A549 treated with DMSO at 1 μM for 4 hours (cell line): ENCODE measurements around the gene SMPD2. TPM values are rescaled to one million over a fixed set of nuclear protein-coding genes. Genes with fewer than 3 reads are reported as not detected.

Experiments used
- total RNA-seq: library from RNA; stranded (reverse); fragments of 200-300 nt; extraction: Qiagen RNA extraction; gene quantifications from 5 replicates; pipeline ENCODE4 v1.2.3, GENCODE V29; 2022; ENCODE audit warnings: low read depth

SMPD2 gene, protein sequence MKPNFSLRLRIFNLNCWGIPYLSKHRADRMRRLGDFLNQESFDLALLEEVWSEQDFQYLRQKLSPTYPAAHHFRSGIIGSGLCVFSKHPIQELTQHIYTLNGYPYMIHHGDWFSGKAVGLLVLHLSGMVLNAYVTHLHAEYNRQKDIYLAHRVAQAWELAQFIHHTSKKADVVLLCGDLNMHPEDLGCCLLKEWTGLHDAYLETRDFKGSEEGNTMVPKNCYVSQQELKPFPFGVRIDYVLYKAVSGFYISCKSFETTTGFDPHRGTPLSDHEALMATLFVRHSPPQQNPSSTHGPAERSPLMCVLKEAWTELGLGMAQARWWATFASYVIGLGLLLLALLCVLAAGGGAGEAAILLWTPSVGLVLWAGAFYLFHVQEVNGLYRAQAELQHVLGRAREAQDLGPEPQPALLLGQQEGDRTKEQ
- total RNA-seq = 11.2 to 16.5 TPM (median 15.6 TPM) in 5 replicates

GRCh38 chr6:109440331-109441068 is at the start of gene SMPD2, which contains the start of gene PPIL6:
TSS of gene SMPD2 (plus strand) at chr6:109440724. CDS start at chr6:109441122, 398 bp downstream.
TSS of gene PPIL6 (minus strand) at chr6:109440628. CDS start at chr6:109440590, 38 bp downstream.

DNA sequence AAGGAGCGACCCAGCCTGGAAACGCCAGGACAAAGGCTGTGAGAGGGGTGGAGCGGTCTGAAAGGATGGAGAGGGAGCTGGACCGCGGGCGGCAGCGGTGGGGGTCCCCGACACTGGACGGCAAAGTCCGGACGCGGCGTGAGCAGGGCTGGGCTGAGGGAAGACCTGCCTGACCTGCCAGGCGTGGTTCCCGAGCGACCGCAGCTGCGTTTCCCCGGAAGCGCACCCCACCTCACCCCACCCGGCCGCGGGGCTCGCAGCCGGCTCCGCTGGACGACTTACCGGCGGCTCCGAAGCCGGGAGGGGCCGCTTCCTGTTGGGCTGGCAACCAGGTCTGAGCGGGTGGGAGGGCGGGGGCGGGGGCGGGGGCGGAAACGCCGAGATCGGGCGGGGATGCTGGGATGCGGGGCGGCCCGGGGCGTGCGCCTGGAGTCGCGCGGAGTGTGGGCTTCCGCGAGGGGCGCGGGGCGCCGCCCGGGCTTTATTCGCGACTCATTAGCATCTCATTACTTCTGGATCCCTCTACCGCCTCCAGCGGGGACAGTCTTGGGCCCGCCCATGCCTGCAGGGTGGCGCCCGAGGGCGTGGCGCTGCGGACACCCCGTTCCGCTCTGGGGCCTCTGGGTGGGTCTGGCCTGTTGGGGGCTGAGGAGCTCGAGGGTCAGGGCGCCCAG is 15.1 kb downstream of the SMPD2 start, which contains the start of gene MICAL1:
MICAL1 (minus strand) TSS at position 336 of the 674 bp plus-strand sequence. CDS start 1,576 bp downstream, outside the sequence.

GRCh38 chr6:109482905-109483734 is 42.6 kb downstream of the SMPD2 start, which contains the start of gene ZBTB24:
TSS of gene ZBTB24 (minus strand) at chr6:109483219. CDS start at chr6:109482026, 1,193 bp downstream.

Other genes with a start within 250 kb of the SMPD2 start
- gene CD164, start 58.3 kb upstream of the SMPD2 start, total RNA-seq = 87.3 to 130 TPM (median 110 TPM) in 5 replicates
- gene PPIL6, start 96 bp upstream of the SMPD2 start, total RNA-seq = 2.2 to 3.3 TPM (median 2.7 TPM) in 5 replicates
- 8.8 to 14.0 TPM (median 13.5 TPM) in 5 replicates for gene MICAL1, start 15.0 kb downstream of the SMPD2 start, total RNA-seq
- gene ZBTB24, start 42.5 kb downstream of the SMPD2 start, total RNA-seq = 4.1 to 5.0 TPM (median 4.9 TPM) in 5 replicates